SIG-M5 treated with dmso at 0.1 percent for 504 hours (cell line): ENCODE measurements around the gene LHFPL3.
A peak's percentile ranks its signal among the peaks of the same experiment; 100 is the strongest.
"Not testable (repeated sequence)": the region's sequence is repeated elsewhere in the genome, so short reads cannot be mapped to it uniquely, and the experiment has no call there.

ENCODE experiments used
- DNase-seq: peaks from one replicate; lab custom pipeline; 2025; ENCODE audit not compliant: unreplicated experiment; lab: John Stamatoyannopoulos, UW

Gene LHFPL3

DNA sequence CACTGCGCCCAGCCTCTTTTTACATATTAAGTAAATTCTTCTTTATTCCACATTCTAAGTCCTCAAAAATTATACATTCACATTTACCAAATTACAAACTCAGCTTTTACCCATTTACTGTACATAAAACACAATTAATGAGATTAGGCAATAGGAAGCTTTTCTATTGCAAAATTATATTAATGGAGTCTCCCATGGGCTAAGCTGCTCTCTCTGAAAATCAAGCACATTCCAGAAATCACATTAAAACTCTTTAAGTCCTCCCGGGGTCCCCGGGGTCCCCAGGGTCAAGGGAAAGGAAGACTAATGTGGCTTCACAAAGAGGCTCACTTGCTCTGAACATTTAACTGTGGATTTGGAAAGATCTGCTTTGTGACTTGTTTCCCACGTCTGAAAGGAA lies 558.2 kb downstream of the LHFPL3 start:
- DNase-seq: no peak

DNA sequence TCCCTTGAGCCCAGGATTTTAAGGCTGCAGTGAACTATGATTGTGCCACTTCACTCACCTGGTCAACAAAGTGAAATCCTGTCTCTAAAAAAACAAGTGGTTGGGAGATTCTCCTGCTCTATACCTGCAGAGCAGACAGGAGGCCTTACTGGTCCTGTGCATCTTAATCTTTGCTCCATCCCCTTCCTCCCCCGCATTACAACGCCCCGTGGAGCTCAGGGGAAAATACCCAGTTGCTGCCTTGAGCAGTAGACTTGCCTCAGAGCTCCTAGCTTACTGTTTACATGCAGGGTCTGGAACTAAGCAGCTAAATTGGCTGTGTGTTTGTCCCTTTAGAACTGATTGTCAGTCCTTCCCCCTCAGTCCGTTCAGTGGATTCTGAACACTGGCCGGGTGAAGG lies 561.8 kb downstream of the LHFPL3 start:
- no peak for DNase-seq

DNA sequence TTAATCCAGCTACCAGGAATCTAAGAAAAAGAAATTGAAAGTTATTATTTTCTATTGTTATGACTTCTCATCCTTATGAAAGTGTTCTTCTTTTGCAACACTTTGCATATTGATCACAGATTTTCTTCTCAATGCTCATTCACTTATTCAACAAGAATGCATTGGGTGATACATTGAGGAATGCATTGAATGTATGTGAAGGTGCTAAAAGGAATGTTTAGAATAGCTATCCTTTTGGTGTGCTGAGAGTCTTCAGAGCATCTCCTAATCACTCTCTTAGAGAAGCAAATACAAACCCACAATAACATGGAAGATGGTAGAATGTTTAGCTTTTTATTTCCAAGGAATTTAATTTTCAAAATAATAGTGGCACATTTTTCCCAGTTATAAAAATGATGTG lies 563.5 kb downstream of the LHFPL3 start:
- DNase-seq: no peak

DNA sequence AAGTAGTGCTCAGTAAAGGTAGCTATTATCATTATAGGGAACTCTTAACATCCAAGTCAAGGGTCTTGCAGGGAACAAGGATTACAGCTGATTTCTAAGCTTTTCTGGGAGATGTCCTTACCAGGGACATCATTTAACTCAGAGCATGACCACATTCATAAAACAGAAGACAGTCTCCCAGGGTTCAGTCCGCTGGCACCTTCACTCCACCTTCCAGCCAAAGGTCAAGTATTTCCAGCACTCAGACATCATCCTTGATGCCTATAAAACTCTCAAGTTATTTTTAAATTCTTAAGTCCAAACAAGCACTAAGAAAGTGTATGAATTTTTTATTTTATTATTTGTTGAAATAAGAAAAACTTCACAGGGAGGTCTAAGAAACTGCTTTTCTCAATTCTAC lies 565.9 kb downstream of the LHFPL3 start:
- no peak for DNase-seq

DNA sequence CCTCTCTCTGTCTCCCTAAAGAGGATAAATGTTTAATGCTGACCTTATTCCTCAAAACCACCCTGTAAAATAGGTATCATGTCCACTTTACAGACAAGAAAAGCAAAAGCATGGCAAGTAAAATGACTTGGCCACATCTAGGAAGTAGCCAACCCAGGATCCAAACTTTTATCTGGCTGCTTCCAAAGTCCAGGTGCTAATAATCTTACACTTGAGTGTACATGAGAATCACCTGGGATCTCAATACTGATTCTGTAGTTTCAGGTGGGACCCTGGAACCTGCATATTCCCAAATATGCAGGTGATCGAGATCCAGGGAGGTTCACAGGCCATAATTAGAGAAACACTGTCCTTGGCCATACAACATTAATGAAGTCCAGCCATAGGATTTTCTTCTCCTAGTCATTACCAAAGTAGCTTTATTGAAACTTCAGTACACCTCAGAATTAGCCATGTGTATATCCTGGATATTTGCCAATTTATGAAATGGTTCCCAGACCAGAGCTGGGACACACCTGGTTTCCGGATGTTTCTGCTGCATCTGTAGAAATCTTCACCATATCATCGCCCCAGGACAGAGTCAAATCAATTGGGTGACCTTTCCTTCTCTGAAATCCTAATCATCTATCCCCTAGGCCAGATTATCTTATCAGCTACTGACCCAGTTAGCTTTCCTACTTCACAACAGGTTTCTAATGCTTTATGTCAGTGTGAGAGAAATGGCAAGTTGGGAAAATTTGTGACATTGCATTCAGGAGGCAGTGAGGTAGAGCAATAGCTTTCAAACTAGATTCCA lies 566.5 kb downstream of the LHFPL3 start:
- no peak for DNase-seq

DNA sequence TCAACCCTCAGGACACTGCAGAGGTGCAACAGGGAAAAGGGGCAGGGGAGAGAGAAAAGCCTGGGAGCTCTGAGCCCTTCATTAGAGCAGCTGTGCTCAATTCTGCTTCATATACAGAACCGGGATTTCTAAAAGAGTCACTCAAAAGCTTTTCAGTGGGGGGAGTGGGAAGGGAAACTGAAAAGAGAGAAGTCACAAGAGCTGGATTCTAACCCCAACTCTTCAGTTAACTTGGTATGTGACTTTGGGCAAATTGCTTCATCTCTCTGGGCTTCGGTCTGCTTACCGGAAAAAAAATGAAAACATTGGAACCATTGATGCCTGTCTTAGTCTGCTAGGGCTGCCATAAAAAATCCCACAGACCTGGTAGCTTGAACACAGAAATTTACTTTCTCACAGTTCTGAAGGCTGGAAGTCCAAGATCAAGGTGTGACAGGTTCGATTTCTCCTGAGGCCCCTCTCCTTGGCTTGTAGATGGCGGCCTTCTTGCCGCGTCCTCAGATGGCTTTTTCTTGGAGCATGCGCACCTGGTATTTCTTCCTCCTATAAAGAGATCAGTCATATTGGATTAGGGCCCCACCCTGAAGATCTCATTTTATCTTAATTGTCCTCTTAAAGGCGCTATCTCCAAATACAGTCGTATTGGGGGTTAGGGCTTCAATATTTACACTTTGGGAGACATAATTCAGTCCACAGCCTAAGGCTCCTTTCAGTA lies 567.3 kb downstream of the LHFPL3 start:
- DNase-seq: peak; percentile 89

DNA sequence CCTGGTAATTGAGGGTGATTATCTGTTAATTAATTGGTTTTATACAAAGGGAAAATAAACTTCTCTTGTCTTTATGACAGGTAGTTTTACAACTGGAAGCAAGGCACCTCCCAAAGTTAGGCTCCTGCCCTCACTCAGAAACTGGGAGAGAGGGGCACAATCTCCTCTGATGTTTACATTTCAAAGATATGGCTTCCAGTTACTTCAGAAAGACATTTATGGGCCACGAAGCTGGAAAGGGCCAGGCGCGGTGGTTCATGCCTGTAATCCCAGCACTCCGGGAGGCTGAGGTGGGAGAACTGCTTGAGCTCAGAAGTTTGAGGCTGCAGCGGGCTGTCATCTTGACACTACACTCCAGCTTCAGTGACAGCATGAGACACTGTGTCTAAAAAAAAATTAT lies 570.0 kb downstream of the LHFPL3 start:
- no peak for DNase-seq

DNA sequence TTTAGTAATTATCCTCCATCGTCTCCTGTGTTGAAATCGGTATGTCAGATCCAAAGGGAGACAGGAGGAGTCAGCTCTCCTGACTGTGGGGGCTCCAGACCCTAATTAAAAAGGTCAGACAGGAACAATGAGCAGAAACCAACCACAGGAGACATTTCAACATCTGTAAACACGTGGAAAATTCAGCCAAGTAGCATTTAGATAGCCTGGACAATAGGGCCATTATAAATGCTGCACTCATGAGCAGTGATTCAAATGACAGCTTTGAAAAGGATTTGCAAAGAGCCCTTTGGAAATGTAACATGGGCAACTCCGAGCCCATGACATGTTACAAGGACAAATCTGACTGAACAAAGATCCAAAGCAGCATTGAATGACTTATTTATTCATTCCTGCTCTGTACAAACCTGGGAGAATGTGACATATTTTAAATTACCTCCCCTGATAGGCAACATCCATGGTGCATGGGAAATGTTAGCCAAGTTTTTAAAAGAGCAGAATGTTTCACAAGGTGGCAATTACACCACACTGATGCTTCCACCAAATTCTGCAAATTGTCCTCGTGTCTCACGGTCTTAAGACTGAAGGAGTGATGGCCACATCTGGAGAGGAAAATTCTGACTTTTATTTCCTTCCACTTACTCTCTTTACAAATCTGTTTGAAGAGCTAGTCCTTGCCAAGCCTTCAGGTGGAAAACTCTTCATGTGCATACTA lies 572.3 kb downstream of the LHFPL3 start:
- no peak for DNase-seq

DNA sequence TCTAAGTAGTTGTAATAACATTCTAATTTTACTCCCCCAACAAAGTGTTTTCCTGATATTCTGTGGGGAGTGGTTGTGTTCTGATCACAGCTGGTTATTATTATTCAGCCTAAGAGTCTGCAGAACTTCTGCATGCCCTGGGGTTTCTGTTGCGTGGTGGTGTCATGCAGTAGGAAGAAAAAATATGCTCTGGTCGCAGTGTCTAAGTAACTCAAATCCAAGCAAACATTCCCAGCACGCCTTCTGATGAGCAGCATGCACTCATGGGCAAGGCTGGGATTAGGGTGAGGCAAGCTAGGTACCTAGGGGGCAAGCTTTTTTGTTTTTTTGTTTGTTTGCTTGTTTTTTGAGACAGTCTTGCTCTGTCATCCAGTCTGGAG lies 572.8 kb downstream of the LHFPL3 start:
- no peak for DNase-seq

DNA sequence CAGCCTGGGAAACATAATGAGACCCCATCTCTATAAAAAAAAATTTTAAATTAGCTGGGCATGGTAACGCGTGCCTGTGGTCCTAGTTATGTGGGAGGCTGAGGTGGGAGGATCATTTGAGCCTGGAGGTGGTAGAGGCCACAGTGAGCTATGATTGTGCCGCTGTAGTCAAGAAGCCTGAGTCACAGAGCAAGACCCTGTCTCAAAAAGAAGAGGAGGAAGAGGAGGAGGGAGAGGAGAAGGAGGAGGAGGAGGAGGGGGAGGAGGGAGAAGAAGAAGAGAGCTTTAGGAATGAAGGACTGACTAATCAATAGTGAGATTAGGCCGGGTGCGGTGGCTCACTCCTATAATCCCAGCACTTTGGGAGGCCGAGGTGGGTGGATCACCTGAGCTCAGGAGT lies 573.8 kb downstream of the LHFPL3 start:
- no peak for DNase-seq

DNA sequence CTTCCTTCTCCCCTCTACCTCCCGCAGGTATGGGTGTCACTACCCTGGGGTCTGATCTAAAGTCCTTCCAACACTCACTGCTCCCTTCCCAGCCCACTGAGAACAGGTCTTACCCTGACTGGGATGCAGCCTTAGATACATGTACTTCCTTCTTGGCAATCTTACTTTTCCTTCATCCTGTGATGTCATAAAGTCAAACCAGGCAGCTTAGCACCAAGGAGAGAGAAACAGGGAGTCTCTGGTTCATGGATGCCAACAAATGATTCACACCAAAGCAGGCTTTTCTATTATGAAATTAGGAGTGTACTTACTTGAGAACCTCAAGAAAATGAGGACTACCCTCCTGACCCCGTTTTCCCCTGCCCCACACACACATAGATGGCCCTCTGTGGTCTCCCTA lies 574.6 kb downstream of the LHFPL3 start:
- no peak for DNase-seq

DNA sequence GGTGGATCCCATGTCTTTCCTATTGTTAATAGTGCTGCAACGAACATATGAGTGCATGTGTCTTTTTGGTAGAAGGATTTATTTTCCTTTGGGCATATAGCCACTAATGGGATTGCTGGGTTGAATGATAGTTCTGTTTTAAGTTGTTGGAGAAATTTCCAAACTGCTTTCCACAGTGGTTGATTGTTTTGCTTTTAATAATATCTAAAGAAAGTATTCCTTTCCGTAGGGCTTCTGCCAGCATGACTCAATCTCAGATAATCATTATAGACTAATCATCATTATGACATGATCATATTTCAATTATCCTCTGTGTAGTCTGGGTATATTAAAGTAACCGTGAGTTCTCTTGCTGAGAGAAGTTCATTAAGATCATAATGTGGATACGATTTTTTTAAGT lies 575.4 kb downstream of the LHFPL3 start:
- no peak for DNase-seq

DNA sequence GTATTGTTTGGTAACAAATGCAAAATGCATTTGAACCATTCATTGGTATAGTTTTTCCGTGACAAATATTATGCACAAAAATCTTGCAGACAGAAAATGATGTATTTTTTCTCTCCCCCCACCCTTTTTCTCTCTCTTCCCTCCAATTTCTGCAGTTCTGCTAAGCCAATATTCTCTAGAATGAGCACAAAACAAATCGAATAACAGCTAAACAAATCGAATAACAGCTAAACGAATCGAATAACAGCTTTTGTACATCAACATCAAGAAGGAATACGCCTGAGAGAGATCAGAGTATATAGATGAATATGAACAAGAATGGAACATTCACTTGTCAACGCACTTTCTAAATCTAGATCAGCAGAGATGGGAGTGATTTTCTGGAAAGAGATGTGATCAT lies 577.6 kb downstream of the LHFPL3 start:
- DNase-seq: no peak

DNA sequence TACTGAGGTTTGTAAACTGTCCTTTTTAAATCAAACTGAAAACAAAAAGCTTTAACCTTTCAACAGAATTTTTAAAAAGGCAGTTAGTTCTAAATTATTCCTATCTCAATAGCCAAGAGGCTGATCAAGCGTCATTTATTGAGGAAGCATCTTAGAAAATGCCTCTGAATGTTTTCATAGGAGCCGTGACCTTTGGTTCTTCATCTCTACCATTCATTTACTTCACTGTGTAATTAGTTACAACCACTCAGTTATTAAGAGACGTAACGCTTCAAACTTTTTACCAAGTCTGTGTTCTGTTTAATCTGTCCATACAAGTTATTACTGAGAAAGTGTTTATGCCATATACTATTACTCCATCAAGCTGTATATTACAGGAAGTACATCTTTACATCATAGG lies 578.2 kb downstream of the LHFPL3 start:
- no peak for DNase-seq

DNA sequence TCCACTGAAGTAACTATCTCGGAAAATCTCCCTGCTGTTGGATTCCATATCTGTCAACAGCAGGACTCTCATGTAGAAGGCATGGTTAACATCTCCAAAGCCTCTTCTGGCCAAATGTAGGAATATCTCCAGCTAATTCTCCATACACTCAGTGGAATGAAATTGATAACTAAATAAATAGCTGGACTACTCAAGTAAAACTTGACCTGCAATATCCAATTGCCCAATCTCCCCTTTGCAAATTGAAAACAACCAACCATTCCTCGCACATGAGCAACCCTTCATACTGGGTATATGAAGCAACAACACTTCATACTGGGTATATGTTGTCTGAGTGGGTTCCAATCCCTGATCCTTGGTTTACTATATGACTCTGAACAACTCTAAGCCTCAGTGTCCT lies 580.2 kb downstream of the LHFPL3 start:
- DNase-seq: no peak

DNA sequence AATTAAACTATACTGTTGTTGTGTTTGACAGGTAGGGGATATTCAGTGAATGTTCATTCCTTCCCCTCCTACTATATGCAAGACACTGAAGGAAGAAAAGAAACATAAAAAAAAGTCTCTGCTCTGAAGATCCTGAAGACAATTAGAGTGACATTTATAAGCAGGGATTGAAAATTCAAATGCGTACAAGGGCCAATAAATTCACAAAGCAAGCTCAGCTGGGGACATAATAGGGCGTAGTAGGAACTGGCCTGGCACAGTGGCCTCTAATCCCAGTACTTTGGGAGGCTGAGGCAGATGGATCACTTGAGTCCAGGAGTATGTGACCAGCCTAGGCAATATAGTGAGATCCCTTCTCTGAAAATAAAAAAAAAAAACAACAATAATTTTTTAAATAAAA lies 580.7 kb downstream of the LHFPL3 start:
- no peak for DNase-seq

DNA sequence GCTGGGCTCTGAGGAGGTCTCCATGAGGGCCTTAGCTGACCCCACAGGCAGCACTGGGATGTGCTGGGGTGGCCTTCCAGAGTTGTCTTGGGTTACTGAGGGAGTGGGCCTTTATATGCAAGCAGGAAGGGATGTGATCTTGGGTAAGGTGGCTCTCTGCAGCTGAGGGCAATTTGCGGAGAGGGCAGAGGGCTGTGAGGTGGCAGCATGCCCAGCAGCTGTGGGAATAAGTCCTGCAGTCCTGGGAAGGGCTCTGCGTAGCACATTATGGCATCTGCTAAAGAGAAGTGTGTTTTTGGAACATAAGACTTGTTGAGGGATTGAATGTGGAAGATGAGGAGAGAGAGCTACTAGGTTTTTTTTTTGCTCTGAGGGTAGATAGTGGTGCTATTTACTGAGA lies 586.0 kb downstream of the LHFPL3 start:
- no peak for DNase-seq

DNA sequence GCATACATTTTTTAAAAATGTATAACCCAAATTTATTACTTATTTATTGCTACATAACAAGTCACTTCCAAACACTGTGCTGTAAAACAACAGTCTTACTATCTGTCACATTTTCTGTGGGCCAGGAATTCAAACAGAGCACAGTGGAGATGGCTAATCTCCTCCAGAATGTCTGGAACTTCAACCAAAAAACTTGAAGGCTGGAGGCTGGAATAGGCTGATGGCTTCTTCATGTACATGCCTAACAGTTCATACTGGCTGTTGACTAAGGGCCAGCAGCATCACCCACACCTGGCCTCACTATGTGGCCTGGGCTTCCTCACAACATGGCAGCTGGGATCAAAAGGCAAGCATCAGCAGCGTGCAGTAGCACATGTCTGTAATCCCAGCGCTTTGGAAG lies 593.2 kb downstream of the LHFPL3 start:
- no peak for DNase-seq

DNA sequence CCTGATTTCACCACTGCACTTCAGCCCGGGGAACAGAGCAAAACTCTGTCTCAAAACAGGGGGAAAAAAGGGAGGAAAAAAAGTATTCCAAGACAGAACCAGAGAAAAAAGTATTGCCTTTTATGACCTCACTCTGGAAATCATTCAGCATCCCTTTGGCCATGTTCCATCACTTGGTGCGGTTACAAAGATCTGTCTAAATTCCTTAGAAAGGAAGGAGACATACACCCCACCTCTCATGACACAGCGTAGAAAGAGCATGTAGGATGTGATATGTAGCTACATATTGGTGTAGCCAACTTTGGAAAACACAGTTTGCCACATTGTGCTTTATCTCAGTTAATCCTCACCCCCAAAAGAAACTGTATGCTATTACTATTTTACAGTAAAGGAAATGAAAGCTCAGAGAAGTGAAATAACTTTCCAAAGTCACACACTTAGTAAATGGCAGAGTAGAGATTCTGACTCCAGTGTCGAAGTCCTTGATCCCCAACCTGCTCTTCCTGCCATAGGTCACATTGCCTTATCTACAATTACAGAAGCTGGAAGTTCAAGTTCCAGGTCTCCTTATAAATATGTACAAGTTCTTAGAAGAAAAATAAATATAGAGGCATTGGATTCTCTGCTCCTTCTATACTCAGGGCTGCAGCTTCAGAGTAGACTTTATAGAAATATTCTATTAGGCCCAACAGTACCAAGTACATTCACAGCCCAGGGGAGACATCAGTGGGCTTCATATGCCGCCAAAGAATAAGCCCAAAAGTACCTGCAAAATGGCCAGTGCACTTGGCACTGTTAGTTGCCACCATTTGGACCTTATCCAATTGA lies 594.0 kb downstream of the LHFPL3 start:
- no peak for DNase-seq

DNA sequence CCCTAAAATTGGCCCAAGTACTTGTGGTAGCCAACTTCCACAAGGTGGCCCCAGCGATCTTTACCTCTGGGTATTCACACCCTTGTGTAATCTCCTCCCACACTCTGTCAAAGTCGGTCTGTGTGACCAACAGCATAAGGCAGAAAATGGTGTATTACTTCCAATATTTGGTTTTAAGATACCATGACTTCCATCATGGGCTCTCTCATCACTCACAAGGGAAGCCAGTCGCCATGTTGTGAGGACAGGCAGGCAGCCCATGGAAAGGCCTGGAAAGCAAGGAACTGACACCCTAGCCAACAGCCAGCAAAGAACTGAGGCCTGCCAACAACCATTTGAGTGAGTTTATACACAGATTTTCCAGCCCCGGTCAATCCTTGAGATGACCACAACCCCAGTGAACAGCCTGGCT lies 594.6 kb downstream of the LHFPL3 start:
- DNase-seq: peak; percentile 86

DNA sequence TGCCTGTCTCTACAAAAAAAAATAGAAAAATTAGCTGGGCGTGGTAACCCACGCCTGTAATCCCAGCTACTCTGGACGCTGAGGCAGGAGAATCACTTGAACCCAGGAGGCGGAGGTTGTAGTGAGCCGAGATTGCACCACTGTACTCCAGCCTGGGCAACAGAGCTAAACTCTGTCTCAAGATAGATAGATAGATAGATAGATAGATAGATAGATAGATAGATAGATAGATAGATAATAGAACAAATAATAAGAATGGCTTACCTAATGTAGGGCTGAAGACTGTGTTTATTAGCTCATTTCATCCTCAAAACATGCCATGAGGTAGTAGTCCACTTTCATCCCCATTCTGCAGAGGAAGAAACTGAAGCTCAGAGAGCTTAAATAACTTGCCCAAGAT lies 597.8 kb downstream of the LHFPL3 start:
- not testable (repeated sequence) for DNase-seq
